ENCODE measurements around the gene CSH1.

GRCh38 chr17:63911657-63912100 lies 15.3 kb upstream of the CSH1 start:
- TF ChIP-seq POLR2A (IDR thresholded peaks at IDR 0.05), result no peak
- TF ChIP-seq CTCF (IDR thresholded peaks at IDR 0.05), result peak; percentile 52 to 90 (median 66)

Data from body of pancreas (tissue), 4 donors.